ENCODE results near the gene SDK1.

The SDK1 gene

GRCh38 chr7:3430588-3430987, 129.5 kb downstream of the SDK1 start:
- no peak for TF ChIP-seq CTCF (IDR thresholded peaks at IDR 0.05; ENCODE audit: low read depth, low read length, missing control alignments)
- no peak overlapping the region for H3K4me3 ChIP-seq (replicated peaks; ENCODE audit: low read depth, low read length)
- DNase-seq (ENCODE audit: extremely low read depth, low read depth) = no peak

- no peak for TF ChIP-seq CTCF (IDR thresholded peaks at IDR 0.05; ENCODE audit: low read depth, low read length, missing control alignments)
- H3K4me3 ChIP-seq (replicated peaks; ENCODE audit: low read depth, low read length) = no peak overlapping the region
- no peak for DNase-seq (ENCODE audit: extremely low read depth, low read depth)
Measured at GRCh38 chr7:3431306-3431705, 130.3 kb downstream of the SDK1 start.

- no peak for DNase-seq (ENCODE audit: extremely low read depth, low read depth)
- H3K4me3 ChIP-seq (replicated peaks; ENCODE audit: low read depth, low read length) = no peak overlapping the region
- TF ChIP-seq CTCF (IDR thresholded peaks at IDR 0.05; ENCODE audit: low read depth, low read length, missing control alignments) = no peak
Measured at GRCh38 chr7:3432911-3433310, 131.9 kb downstream of the SDK1 start.

- TF ChIP-seq CTCF (IDR thresholded peaks at IDR 0.05; ENCODE audit: low read depth, low read length, missing control alignments) = no peak
- H3K4me3 ChIP-seq (replicated peaks; ENCODE audit: low read depth, low read length) = no peak overlapping the region
- no peak for DNase-seq (ENCODE audit: extremely low read depth, low read depth)
Measured at GRCh38 chr7:3434611-3435010, 133.6 kb downstream of the SDK1 start.

GRCh38 chr7:3436112-3436511, 135.1 kb downstream of the SDK1 start:
- DNase-seq (ENCODE audit: extremely low read depth, low read depth) = no peak
- TF ChIP-seq CTCF (IDR thresholded peaks at IDR 0.05; ENCODE audit: low read depth, low read length, missing control alignments) = no peak
- no peak overlapping the region for H3K4me3 ChIP-seq (replicated peaks; ENCODE audit: low read depth, low read length)

GRCh38 chr7:3436746-3437145, 135.7 kb downstream of the SDK1 start:
- no peak overlapping the region for H3K4me3 ChIP-seq (replicated peaks; ENCODE audit: low read depth, low read length)
- no peak for DNase-seq (ENCODE audit: extremely low read depth, low read depth)
- TF ChIP-seq CTCF (IDR thresholded peaks at IDR 0.05; ENCODE audit: low read depth, low read length, missing control alignments) = no peak

- no peak for DNase-seq (ENCODE audit: extremely low read depth, low read depth)
- no peak for TF ChIP-seq CTCF (IDR thresholded peaks at IDR 0.05; ENCODE audit: low read depth, low read length, missing control alignments)
- H3K4me3 ChIP-seq (replicated peaks; ENCODE audit: low read depth, low read length) = no peak overlapping the region
Measured at GRCh38 chr7:3437467-3437866, 136.4 kb downstream of the SDK1 start.
